Fibroblast of pulmonary artery (primary cell): ENCODE results near the gene OR51E1.

Experiments used
- DNase-seq: peaks from one replicate; pipeline ENCODE4 v3.0.0-alpha.2; 2010; ENCODE audit warnings: low read depth
- H3K4me3 ChIP-seq: replicated peaks from 2 replicates; pipeline ENCODE4 v1.5.1; 2011; ENCODE audit warnings: low read depth, mild to moderate bottlenecking, control low read depth, low read length, moderate library complexity
- TF ChIP-seq, protein P1 (sequence below): IDR thresholded peaks from 2 replicates; pipeline ENCODE4 v1.5.1; 2011; ENCODE audit warnings: mild to moderate bottlenecking, control low read depth, low read length, inconsistent platforms; ENCODE audit errors: missing control alignments

OR51E1 gene

GRCh38 chr11:4637662-4638047 is 6.1 kb upstream of the OR51E1 start:
- TF ChIP-seq, protein P1, sequence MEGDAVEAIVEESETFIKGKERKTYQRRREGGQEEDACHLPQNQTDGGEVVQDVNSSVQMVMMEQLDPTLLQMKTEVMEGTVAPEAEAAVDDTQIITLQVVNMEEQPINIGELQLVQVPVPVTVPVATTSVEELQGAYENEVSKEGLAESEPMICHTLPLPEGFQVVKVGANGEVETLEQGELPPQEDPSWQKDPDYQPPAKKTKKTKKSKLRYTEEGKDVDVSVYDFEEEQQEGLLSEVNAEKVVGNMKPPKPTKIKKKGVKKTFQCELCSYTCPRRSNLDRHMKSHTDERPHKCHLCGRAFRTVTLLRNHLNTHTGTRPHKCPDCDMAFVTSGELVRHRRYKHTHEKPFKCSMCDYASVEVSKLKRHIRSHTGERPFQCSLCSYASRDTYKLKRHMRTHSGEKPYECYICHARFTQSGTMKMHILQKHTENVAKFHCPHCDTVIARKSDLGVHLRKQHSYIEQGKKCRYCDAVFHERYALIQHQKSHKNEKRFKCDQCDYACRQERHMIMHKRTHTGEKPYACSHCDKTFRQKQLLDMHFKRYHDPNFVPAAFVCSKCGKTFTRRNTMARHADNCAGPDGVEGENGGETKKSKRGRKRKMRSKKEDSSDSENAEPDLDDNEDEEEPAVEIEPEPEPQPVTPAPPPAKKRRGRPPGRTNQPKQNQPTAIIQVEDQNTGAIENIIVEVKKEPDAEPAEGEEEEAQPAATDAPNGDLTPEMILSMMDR, result no peak
- no peak overlapping the region for H3K4me3 ChIP-seq
- no peak for DNase-seq

GRCh38 chr11:4639931-4640330 is 3.9 kb upstream of the OR51E1 start:
- TF ChIP-seq, protein P1, result no peak
- H3K4me3 ChIP-seq, result no peak overlapping the region
- DNase-seq, result no peak

- no peak for DNase-seq
- TF ChIP-seq, protein P1, result no peak
- no peak overlapping the region for H3K4me3 ChIP-seq
Measured at GRCh38 chr11:4641501-4641900, 2.3 kb upstream of the OR51E1 start.

DNA sequence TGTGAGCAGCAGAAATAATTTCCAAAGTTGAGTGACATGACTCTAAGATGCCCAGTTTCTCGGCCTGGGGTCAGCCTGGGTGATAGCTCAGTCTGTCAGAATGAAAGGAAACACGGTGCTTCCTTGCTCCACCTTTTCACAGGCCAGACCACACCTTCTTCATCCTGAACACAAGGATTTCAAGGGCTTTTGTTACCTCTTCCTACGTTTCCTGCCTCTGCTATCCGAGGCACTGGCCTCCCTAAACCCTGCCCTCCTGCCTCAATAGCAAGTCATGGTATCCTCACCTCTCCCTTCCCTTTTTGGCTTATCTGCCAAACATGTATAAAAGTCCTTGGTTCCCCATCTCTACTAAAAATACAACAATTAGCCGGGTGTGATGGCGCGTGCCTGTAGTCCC is 1.7 kb upstream of the OR51E1 start:
- H3K4me3 ChIP-seq, result no peak overlapping the region
- TF ChIP-seq, protein P1, result no peak
- DNase-seq, result no peak

- TF ChIP-seq, protein P1, result no peak
- H3K4me3 ChIP-seq, result no peak overlapping the region
- DNase-seq, result no peak
Measured at GRCh38 chr11:4643076-4643475, 706 bp upstream of the OR51E1 start.

GRCh38 chr11:4644233-4644632 is 451 bp downstream of the OR51E1 start:
- DNase-seq, result no peak
- H3K4me3 ChIP-seq, result no peak overlapping the region
- TF ChIP-seq, protein P1, result no peak

DNA sequence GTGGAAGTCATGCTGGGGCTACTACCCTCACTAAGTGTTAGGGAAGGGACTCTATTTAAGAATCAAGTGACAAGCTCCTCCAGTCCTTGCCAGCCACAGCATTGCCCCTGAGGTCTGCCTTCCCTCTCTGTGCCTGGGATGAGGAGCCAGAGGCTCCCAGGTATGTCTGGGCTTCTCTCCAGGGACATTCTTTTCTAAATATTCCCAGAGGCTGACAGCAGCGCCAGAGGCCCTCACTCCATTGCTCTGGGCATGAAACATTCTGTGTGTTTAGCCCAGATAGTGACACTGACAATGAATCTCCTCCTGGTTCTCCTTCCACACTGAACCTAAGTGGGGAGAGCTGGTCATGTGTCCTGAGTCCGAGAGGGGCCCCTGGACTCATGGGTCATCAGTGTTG is 2.2 kb downstream of the OR51E1 start:
- no peak overlapping the region for H3K4me3 ChIP-seq
- DNase-seq, result no peak
- TF ChIP-seq, protein P1, result no peak
